Smooth muscle cell of the umbilical artery (primary cell): ENCODE data around the gene PREX1. TPM values are rescaled to one million over a fixed set of nuclear protein-coding genes. Genes with fewer than 3 reads are reported as not detected.

Experiments
- total RNA-seq: library from RNA; depleted of rRNA; stranded (reverse); fragments of >200 nt; gene quantifications from 2 replicates; pipeline ENCODE4 v1.2.3, GENCODE V29; 2014

The PREX1 gene
- total RNA-seq: 2.1 and 15.3 TPM in 2 replicates

GRCh38 chr20:48827855-48828733 is at the start of gene PREX1:
TSS of gene PREX1 (minus strand) at chr20:48827999. CDS start at chr20:48827860, 139 bp downstream.

Other genes with a start within 250 kb of the PREX1 start
- gene ARFGEF2, start 93.7 kb upstream of the PREX1 start, total RNA-seq: 47.5 and 56.7 TPM in 2 replicates
- 59.1 and 113 TPM in 2 replicates for gene CSE1L, start 218.3 kb upstream of the PREX1 start, total RNA-seq